ENCODE results near the gene NCOA3.
"Not testable (repeated sequence)": the region's sequence is repeated elsewhere in the genome, so short reads cannot be mapped to it uniquely, and the experiment has no call there.

Gene NCOA3

GRCh38 chr20:47594157-47594556 is 92.5 kb downstream of the NCOA3 start:
- H3K9ac ChIP-seq (ENCODE audit: low read depth, low read length, poor library complexity, severe bottlenecking), result no peak overlapping the region
- H3F3A ChIP-seq (ENCODE audit: low read depth), result no peaks in the 10 kb centered on the region
- no peak for TF ChIP-seq EZH2phosphoT487 (IDR thresholded peaks at IDR 0.05; ENCODE audit: borderline replicate concordance)
- no peak for TF ChIP-seq CTCF (conservative IDR thresholded peaks at IDR 0.05; ENCODE audit: low read length)
- H3K36me3 ChIP-seq (ENCODE audit: insufficient read depth, low read length), result no peaks in the 10 kb centered on the region
- no peak overlapping the region for H3K4me3 ChIP-seq (ENCODE audit: low read length, poor library complexity, severe bottlenecking)
- no peaks in the 10 kb centered on the region for H3K4me1 ChIP-seq (ENCODE audit: insufficient read depth, low read length, poor library complexity, severe bottlenecking)
- H4K20me1 ChIP-seq (ENCODE audit: insufficient read depth, low read length, poor library complexity, severe bottlenecking), result no peaks in the 10 kb centered on the region
- no peaks in the 10 kb centered on the region for H3K9me2 ChIP-seq (replicated peaks; ENCODE audit: low read depth, low read length)
- no peaks in the 10 kb centered on the region for H3K27me3 ChIP-seq (ENCODE audit: insufficient read depth, low read length, poor library complexity, severe bottlenecking)
- H2AFZ ChIP-seq (ENCODE audit: low read length), result no peak overlapping the region
- no peak overlapping the region for H3K4me2 ChIP-seq (ENCODE audit: low read depth, low read length, poor library complexity, severe bottlenecking)
- H3K9me3 ChIP-seq (ENCODE audit: insufficient read depth, low read depth, low read length), result no peaks in the 10 kb centered on the region
- H3K79me2 ChIP-seq (ENCODE audit: insufficient read depth, low read length), result no peaks in the 10 kb centered on the region

GRCh38 chr20:47595138-47595537 is 93.5 kb downstream of the NCOA3 start:
- not testable (repeated sequence) for H3K9me3 ChIP-seq (ENCODE audit: insufficient read depth, low read depth, low read length); H3K79me2 ChIP-seq (ENCODE audit: insufficient read depth, low read length); H3K9me2 ChIP-seq (replicated peaks; ENCODE audit: low read depth, low read length); H3K27me3 ChIP-seq (ENCODE audit: insufficient read depth, low read length, poor library complexity, severe bottlenecking); H3K9ac ChIP-seq (ENCODE audit: low read depth, low read length, poor library complexity, severe bottlenecking); H2AFZ ChIP-seq (ENCODE audit: low read length); H3K4me2 ChIP-seq (ENCODE audit: low read depth, low read length, poor library complexity, severe bottlenecking); H3K4me3 ChIP-seq (ENCODE audit: low read length, poor library complexity, severe bottlenecking); H3F3A ChIP-seq (ENCODE audit: low read depth); H4K20me1 ChIP-seq (ENCODE audit: insufficient read depth, low read length, poor library complexity, severe bottlenecking); H3K4me1 ChIP-seq (ENCODE audit: insufficient read depth, low read length, poor library complexity, severe bottlenecking); H3K36me3 ChIP-seq (ENCODE audit: insufficient read depth, low read length)

- H3K79me2 ChIP-seq (ENCODE audit: insufficient read depth, low read length), result no peaks in the 10 kb centered on the region
- H3K4me2 ChIP-seq (ENCODE audit: low read depth, low read length, poor library complexity, severe bottlenecking), result no peak overlapping the region
- H3K36me3 ChIP-seq (ENCODE audit: insufficient read depth, low read length), result no peaks in the 10 kb centered on the region
Observed at GRCh38 chr20:47596003-47596571, 94.4 kb downstream of the NCOA3 start.

More at GRCh38 chr20:47596003-47596571, 94.4 kb downstream of the NCOA3 start:
- TF ChIP-seq EZH2phosphoT487 (IDR thresholded peaks at IDR 0.05; ENCODE audit: borderline replicate concordance) (no peak), CTCF (conservative IDR thresholded peaks at IDR 0.05; ENCODE audit: low read length) (no peak)
- Histone ChIP-seq H4K20me1 (ENCODE audit: insufficient read depth, low read length, poor library complexity, severe bottlenecking) (no peaks in the 10 kb centered on the region), H3K9me3 (ENCODE audit: insufficient read depth, low read depth, low read length) (no peaks in the 10 kb centered on the region), H3K4me3 (ENCODE audit: low read length, poor library complexity, severe bottlenecking) (no peak overlapping the region), H3K9me2 (replicated peaks; ENCODE audit: low read depth, low read length) (no peaks in the 10 kb centered on the region), H3K4me1 (ENCODE audit: insufficient read depth, low read length, poor library complexity, severe bottlenecking) (no peaks in the 10 kb centered on the region), H3K27me3 (ENCODE audit: insufficient read depth, low read length, poor library complexity, severe bottlenecking) (no peaks in the 10 kb centered on the region), H2AFZ (ENCODE audit: low read length) (no peak overlapping the region), H3F3A (ENCODE audit: low read depth) (no peaks in the 10 kb centered on the region), H3K9ac (ENCODE audit: low read depth, low read length, poor library complexity, severe bottlenecking) (no peak overlapping the region)
